GM12872 (cell line): ENCODE data around the gene SUPT3H.

Experiments used
- CTCF ChIP-seq: IDR thresholded peaks from 3 replicates; pipeline ENCODE4 v1.5.1; 2011; ENCODE audit warnings: low read depth, mild to moderate bottlenecking, low read length, moderate library complexity; ENCODE audit not compliant: insufficient read depth

The SUPT3H gene

GRCh38 chr6:45044086-45044485 lies 333.6 kb downstream of the SUPT3H start:
- TF ChIP-seq CTCF, result no peak

- no peak for TF ChIP-seq CTCF
Observed at GRCh38 chr6:45038226-45038625, 339.5 kb downstream of the SUPT3H start.

DNA sequence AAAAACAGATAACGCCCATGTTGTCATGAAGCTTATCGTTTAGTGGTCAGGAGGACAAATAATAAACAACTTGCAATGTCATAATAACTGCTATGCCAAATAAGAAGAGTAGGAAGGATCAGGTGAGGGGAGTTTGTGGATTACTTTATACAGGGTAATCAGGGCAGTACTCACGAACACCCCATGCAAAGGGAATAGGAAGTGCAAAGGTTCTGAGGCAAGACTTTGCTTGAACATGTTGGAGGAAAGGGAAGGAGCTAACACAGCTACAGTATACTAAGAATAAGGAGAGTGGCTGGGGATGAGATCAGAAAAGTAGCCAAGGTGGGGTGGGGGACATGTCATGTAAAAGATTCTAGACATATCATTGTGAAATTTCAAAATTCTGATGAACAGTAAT lies 341.6 kb downstream of the SUPT3H start:
- no peak for TF ChIP-seq CTCF

- TF ChIP-seq CTCF, result no peak
Observed at GRCh38 chr6:45032426-45032825, 345.3 kb downstream of the SUPT3H start.

- TF ChIP-seq CTCF, result no peak
Observed at GRCh38 chr6:45031601-45032000, 346.1 kb downstream of the SUPT3H start.

GRCh38 chr6:45027126-45027525 lies 350.6 kb downstream of the SUPT3H start:
- TF ChIP-seq CTCF, result no peak

DNA sequence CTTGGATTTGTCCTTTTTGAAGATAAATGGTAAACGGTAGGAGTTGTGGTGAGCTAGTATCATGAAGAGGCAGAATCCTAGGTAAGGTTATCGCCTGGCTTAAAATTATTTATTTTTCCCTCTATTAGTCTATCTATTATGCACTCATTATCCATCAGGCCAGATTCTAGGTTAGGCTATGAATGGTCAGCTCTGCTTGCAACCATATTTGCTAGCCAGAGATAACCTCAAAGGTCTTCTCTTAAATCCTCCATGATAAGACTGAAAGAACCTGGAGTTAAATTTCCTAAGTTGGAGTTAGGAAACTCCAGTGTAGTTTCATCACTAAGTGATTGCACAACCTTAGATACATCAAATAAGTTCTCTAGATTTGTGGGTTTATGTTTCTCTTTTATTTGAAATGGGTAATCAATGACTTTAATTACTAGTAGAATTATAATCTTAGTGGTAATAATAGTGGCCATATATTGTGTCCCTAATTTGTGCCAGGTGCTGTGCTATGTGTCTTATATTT lies 351.7 kb downstream of the SUPT3H start:
- no peak for TF ChIP-seq CTCF

GRCh38 chr6:45024610-45025009 lies 353.1 kb downstream of the SUPT3H start:
- TF ChIP-seq CTCF, result no peak
